RWPE1 (cell line): ENCODE results near the gene RNF19B.

ENCODE experiments used
- CTCF ChIA-PET: fragments of 350-600 bp; sonication (Branson Sonifier 250); formaldehyde crosslinking; extraction: SDS; loops from one replicate; lab custom pipeline; 2021; lab: Yijun Ruan, JAX
- POLR2A ChIA-PET: fragments of 400-600 bp; formaldehyde crosslinking; extraction: SDS; loops from one replicate; lab custom pipeline; 2020; ENCODE audit warnings: antibody characterized with exemption; ENCODE audit not compliant: low non-redundant PET; lab: Yijun Ruan, JAX
- DNase-seq: peaks from one replicate; pipeline ENCODE4 v3.0.0; 2012; ENCODE audit warnings: low spot score
- H3K27ac ChIP-seq: fragments of 450-650 bp; 2 replicates; pipeline ENCODE4 v1.5.1; 2017
- CTCF ChIP-seq: fragments of 450-650 bp; conservative IDR thresholded peaks from 2 replicates; pipeline ENCODE4 v1.5.1; 2017; ENCODE audit warnings: low read depth, mild to moderate bottlenecking

The RNF19B gene

DNA sequence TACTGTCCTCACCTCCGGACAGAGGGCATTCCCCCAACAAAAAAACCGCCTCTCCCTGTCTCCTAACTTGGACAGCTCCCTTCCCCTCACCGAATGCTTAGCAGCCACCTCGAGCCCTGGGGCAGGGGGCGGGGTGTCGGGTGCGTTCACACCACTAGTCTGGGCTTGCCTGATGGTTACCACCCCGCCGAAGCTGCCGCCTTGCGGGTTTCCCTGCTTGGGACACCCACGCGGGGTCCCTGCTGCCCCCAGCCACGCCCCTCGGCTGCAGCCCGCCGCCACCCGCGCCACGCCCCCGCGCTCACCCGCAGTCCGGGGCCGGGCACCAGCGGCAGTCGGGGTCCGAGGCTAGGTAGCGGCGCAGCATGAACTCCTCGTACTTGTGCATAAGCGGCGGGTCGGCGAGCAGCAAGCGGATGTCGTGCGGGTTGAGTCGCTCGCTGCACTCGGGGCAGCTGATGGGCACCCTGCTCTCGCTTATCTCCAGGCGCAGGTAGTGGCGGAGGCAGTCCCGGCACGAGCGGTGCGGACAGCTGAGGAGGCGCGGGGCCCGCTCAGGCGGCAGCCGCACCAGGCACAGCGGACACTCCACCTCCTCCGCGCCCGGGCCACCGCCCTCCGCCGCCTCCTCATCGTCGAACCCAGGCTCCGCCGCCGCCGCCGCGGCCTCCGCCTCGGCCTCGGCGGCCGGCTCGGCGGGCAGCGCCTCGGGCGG, 706 bp downstream of the RNF19B start:
- CTCF ChIA-PET: interaction anchor here (0.6 to 0.8 kb wide), 2 partner anchors 11 to 466 kb away, joined by 3 to 5 read pairs; no protein-coding TSS in a partner anchor
- no peak for TF ChIP-seq CTCF
- peak; percentile 90 for DNase-seq
- peak overlapping the region; percentile 92 for H3K27ac ChIP-seq
- POLR2A ChIA-PET: interaction anchor here (0.6 to 2.5 kb wide), 8 partner anchors 10 to 61 kb away, joined by 3 to 11 read pairs (median 4); no protein-coding TSS in a partner anchor

GRCh38 chr1:32962248-32962896, 2.2 kb downstream of the RNF19B start:
- peak overlapping the region; percentile 61 for H3K27ac ChIP-seq
- ChIA-PET CTCF (interaction anchor here (1.0 kb wide), 1 partner anchor 45 kb away, joined by 5 read pairs; no protein-coding TSS in a partner anchor), POLR2A (interaction anchor here (0.7 kb wide), 1 partner anchor 20 kb away, joined by 3 read pairs; no protein-coding TSS in a partner anchor)
- TF ChIP-seq CTCF: no peak
- DNase-seq: no peak

GRCh38 chr1:32960819-32961355, 3.7 kb downstream of the RNF19B start:
- DNase-seq: no peak
- no peak for TF ChIP-seq CTCF
- ChIA-PET CTCF (interaction anchor here (0.7 kb wide), 1 partner anchor 89 kb away, joined by 5 read pairs; no protein-coding TSS in a partner anchor), POLR2A (no interaction called here)
- no peak overlapping the region for H3K27ac ChIP-seq

GRCh38 chr1:32960342-32960741, 4.3 kb downstream of the RNF19B start:
- ChIA-PET POLR2A (no interaction called here), CTCF (no interaction called here)

GRCh38 chr1:32958827-32959226, 5.8 kb downstream of the RNF19B start:
- no peak for DNase-seq
- TF ChIP-seq CTCF: no peak
- no peak overlapping the region for H3K27ac ChIP-seq
- ChIA-PET POLR2A (no interaction called here), CTCF (no interaction called here)

More at GRCh38 chr1:32960342-32960741, 4.3 kb downstream of the RNF19B start:
- H3K27ac ChIP-seq: no peak overlapping the region
- TF ChIP-seq CTCF: no peak
- DNase-seq: no peak

- TF ChIP-seq CTCF: no peak
- ChIA-PET CTCF (no interaction called here), POLR2A (no interaction called here)
- DNase-seq: no peak
- H3K27ac ChIP-seq: no peak overlapping the region
These were observed 7.6 kb downstream of the RNF19B start for GRCh38 chr1:32957017-32957416.
